Measurements from ENCODE around the gene PDZD2.

Gene PDZD2

GRCh38 chr5:31889001-31889561, 250.2 kb downstream of the PDZD2 start:
- DNase-seq (ENCODE audit: low read depth), result no peak
- TF ChIP-seq, protein P1, sequence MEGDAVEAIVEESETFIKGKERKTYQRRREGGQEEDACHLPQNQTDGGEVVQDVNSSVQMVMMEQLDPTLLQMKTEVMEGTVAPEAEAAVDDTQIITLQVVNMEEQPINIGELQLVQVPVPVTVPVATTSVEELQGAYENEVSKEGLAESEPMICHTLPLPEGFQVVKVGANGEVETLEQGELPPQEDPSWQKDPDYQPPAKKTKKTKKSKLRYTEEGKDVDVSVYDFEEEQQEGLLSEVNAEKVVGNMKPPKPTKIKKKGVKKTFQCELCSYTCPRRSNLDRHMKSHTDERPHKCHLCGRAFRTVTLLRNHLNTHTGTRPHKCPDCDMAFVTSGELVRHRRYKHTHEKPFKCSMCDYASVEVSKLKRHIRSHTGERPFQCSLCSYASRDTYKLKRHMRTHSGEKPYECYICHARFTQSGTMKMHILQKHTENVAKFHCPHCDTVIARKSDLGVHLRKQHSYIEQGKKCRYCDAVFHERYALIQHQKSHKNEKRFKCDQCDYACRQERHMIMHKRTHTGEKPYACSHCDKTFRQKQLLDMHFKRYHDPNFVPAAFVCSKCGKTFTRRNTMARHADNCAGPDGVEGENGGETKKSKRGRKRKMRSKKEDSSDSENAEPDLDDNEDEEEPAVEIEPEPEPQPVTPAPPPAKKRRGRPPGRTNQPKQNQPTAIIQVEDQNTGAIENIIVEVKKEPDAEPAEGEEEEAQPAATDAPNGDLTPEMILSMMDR (conservative IDR thresholded peaks at IDR 0.05; ENCODE audit: control insufficient read depth, insufficient read depth, low read depth, low read length), result no peak
- H3K4me3 ChIP-seq (ENCODE audit: control insufficient read depth, low read depth, low read length), result no peak overlapping the region

DNA sequence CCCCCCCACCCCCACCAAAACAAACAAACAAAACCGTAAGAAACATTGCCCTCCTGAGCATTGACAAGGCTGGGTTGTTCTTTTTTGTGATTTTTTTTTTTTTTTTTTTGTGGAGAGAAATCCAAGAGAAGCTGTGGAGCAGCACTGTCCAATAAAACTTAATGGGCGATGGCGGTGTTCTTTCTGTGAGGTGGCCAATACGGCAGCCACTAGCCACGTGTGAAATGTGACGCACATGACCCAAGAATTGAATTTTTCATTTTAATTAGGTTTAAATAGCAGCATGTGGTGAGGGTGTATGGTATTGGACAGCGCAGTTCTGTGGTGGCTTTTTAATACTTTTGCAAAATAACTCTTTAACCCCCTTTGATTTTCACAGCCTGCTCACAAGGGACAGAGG, 251.1 kb downstream of the PDZD2 start:
- TF ChIP-seq, protein P1 (conservative IDR thresholded peaks at IDR 0.05; ENCODE audit: control insufficient read depth, insufficient read depth, low read depth, low read length), result no peak
- no peak for DNase-seq (ENCODE audit: low read depth)
- no peak overlapping the region for H3K4me3 ChIP-seq (ENCODE audit: control insufficient read depth, low read depth, low read length)

DNA sequence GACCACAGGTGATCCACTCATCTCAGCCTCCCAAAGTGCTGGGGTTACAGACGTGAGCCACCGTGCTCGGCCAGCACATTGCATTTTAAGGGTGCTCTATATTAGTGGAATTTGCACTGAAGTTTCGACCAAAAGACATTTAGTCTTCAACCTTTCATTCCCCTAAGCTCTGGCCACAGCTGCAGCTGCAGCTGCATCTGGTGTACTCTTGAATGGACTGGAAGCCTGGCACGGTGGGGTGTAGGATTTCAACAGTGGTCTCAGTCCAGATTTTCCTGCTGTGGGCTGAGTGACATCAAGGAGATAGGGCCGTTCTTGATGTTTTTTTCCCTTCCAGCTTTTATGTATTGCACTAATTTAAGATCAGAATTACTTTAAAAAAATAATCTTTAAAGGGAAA, 255.2 kb downstream of the PDZD2 start:
- H3K4me3 ChIP-seq (ENCODE audit: control insufficient read depth, low read depth, low read length), result no peak overlapping the region
- no peak for DNase-seq (ENCODE audit: low read depth)
- TF ChIP-seq, protein P1 (conservative IDR thresholded peaks at IDR 0.05; ENCODE audit: control insufficient read depth, insufficient read depth, low read depth, low read length), result no peak

DNA sequence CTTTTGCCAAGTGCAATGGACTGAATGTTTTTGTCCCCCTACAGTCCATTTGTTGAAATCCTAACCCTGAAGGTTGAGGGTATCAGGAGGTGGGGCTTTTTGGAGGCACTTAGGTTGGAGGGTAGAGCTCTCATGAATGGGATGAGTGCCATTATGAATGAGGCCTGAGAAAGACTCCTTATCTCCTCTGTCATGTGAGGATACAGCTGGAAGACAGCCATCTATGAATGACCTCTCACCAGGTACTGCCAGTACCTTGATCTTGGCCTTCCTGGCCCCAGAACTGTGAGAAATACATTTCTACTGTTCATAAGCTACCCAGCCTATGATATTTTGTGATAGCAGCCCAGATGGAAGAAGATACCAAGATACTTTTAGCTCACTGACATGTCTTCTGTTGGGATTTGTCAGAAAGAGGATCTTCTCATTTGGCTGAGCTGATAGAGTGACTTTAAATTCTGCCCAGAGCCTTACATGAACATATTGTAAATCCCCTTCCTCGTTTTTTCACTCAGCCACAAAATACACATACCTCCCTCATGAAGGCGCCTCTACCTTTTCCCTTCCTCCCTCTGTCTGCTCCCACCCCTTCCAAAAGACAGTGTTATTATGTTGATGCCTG, 256.4 kb downstream of the PDZD2 start:
- H3K4me3 ChIP-seq (ENCODE audit: control insufficient read depth, low read depth, low read length), result no peak overlapping the region
- DNase-seq (ENCODE audit: low read depth), result no peak
- TF ChIP-seq, protein P1 (conservative IDR thresholded peaks at IDR 0.05; ENCODE audit: control insufficient read depth, insufficient read depth, low read depth, low read length), result no peak

DNA sequence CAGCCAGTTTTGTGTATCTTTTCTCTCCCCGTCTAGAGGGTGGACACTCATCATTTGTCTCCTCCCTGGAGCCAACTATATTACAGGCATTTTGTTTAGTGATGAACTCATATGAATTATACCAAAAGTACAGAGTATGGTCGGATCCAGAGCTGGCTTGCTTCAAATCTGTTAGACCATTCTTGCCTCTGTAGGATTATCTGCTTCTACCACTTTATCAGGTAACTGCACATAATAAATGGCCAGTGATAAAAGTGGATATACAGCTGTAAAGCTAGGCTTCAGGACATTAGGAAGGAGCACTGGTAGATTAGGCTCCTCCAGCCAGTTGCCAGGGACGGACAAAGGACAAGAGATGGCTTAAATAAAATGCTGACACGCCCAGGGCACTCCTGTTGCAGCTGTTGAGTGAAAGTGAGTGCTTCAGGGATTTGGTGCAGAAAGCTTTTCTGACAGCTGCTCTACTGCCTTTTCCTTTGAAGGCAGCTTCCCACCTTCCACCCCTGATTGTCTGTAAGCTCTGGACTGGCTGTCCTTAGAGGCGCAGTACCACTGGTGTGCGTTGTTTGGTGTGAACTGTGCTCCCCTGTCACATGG, 259.2 kb downstream of the PDZD2 start:
- no peak for DNase-seq (ENCODE audit: low read depth)
- TF ChIP-seq, protein P1 (conservative IDR thresholded peaks at IDR 0.05; ENCODE audit: control insufficient read depth, insufficient read depth, low read depth, low read length), result no peak
- no peak overlapping the region for H3K4me3 ChIP-seq (ENCODE audit: control insufficient read depth, low read depth, low read length)

DNA sequence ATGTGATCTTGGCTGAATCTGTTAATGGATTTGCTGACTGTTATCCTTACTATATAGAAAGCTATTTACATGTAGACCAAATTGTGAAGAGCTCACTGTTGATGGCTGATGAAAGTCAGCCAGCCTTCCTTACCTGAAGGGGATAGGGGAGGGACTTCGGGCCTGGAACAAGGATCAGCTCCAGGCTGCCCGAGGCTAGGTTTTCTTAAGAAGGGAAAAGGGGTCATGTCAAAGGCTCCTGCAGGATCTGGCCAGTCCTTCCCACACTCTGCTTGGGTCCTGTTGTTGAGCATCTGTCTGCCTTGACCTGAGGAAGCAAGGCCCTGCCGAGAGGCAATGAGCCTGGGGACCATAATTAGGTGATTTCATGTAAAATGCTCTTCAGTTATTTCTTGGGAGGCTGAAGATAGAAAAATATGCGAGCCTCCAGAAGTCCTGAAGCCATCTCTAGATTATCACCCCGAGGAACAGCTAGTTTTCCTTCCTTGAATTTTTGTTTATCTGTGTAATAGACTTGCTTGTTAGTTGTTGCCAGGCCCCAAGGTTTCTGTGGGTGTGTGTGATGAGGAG, 261.4 kb downstream of the PDZD2 start:
- H3K4me3 ChIP-seq (ENCODE audit: control insufficient read depth, low read depth, low read length), result no peak overlapping the region
- no peak for DNase-seq (ENCODE audit: low read depth)
- TF ChIP-seq, protein P1 (conservative IDR thresholded peaks at IDR 0.05; ENCODE audit: control insufficient read depth, insufficient read depth, low read depth, low read length), result no peak
